DMS53 treated with DMSO at 0.1 percent for 48 hours (cell line): ENCODE results near the gene MAP2K4.
"Not testable (repeated sequence)": the region's sequence is repeated elsewhere in the genome, so short reads cannot be mapped to it uniquely, and the experiment has no call there.

ENCODE experiments used
- DNase-seq: peaks from one replicate; lab custom pipeline; 2025; ENCODE audit not compliant: unreplicated experiment; lab: John Stamatoyannopoulos, UW

Gene MAP2K4

GRCh38 chr17:12136243-12136642 lies 115.6 kb downstream of the MAP2K4 start:
- no peak for DNase-seq

GRCh38 chr17:12136646-12137045 lies 116.0 kb downstream of the MAP2K4 start:
- DNase-seq, result no peak

- no peak for DNase-seq
Measured at GRCh38 chr17:12137859-12138258, 117.2 kb downstream of the MAP2K4 start.

- no peak for DNase-seq
Measured at GRCh38 chr17:12140685-12141084, 120.0 kb downstream of the MAP2K4 start.

- not testable (repeated sequence) for DNase-seq
Measured at GRCh38 chr17:12162187-12162586, 141.5 kb downstream of the MAP2K4 start.

GRCh38 chr17:12164085-12164484 lies 143.4 kb downstream of the MAP2K4 start:
- DNase-seq, result no peak

- no peak for DNase-seq
Measured at GRCh38 chr17:12178644-12179330, 158.1 kb downstream of the MAP2K4 start.

GRCh38 chr17:12180644-12181261 lies 160.1 kb downstream of the MAP2K4 start:
- DNase-seq, result no peak

GRCh38 chr17:12187658-12188057 lies 167.0 kb downstream of the MAP2K4 start:
- DNase-seq, result no peak

GRCh38 chr17:12193144-12193735 lies 172.6 kb downstream of the MAP2K4 start:
- no peak for DNase-seq
